Raji (cell line): ENCODE measurements around the gene CCSER1.

Experiments used
- POLR2A ChIP-seq: IDR thresholded peaks from 2 replicates; pipeline ENCODE4 v1.6.1; 2011; ENCODE audit warnings: low read depth, low read length, control low read depth; ENCODE audit not compliant: insufficient read depth

The CCSER1 gene

DNA sequence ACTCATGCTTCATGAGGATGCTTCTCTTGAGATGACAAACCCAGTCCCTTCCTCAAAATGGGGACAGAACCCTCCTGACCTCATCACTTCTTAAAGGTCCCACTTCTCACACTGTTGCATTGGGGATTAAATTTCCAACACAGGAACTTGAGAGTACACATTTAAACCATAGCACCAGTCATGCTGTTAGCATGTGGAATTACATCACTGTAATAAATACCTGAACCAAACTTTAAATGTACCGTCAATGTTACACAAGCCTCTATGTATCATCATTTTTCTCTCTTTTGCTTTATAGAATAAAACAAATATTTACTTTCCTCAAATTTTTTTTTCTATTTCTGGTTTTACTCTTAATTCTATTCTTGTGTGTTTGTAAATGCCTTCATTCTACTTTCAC, 448.2 kb downstream of the CCSER1 start:
- no peak for TF ChIP-seq POLR2A

DNA sequence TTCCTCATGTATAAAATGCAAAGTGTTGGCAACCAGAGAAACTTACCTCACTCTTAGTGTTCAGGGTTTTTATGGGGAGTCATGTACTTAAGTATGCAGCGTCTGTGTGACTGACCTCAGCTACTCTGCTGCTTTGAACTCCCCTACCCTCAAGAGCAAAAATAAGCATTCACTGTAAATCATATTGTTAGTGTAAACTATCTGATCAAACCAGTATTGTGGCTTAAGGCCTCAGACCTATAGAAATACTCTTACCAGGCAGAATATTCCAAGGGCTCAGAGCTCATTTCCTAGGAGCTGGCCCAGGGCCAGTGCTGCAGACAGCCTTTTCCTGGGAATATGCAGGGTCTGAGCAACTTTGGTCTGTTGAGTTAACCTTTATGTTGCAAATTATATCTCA, 453.1 kb downstream of the CCSER1 start:
- TF ChIP-seq POLR2A = no peak

DNA sequence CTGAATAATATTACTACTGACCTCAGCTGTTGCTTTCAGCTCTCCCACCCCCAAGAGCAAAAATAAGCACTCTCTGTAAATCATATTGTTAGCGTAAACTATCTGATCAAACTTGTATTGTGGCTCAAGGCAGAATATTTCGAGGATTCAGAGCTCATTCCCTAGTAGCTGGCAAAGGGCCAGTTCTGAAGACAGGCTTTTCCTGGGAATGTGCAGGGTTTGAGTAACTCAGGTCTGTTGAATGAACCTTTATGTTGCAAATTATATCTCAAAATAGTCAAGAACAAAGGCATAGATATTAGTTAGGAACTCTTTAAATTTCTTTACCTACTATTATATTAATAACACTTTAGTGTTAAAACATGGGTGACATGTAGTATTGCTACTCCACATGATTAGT, 454.9 kb downstream of the CCSER1 start:
- no peak for TF ChIP-seq POLR2A

- no peak for TF ChIP-seq POLR2A
These were observed 456.9 kb downstream of the CCSER1 start for GRCh38 chr4:90584051-90584450.

- TF ChIP-seq POLR2A = no peak
These were observed 458.8 kb downstream of the CCSER1 start for GRCh38 chr4:90585961-90586360.

DNA sequence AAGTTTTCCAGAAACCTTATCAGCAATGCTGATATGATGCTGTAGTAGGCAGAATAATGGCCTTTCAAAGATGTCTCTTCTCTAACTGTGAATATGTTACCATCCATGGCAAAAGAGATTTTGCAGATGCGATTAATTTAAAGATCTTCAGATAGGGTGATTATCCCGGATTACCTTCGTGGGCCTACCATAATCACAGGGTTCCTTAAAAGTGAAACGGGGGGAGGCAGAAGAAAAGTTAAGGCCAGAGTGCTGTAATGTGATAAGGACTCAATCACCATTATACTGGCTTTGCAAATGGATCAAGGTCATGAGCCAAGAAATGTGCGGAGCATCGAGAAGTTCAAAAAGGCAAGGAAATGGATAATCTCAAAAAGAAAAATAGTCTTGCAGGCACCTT, 459.6 kb downstream of the CCSER1 start:
- TF ChIP-seq POLR2A = no peak

DNA sequence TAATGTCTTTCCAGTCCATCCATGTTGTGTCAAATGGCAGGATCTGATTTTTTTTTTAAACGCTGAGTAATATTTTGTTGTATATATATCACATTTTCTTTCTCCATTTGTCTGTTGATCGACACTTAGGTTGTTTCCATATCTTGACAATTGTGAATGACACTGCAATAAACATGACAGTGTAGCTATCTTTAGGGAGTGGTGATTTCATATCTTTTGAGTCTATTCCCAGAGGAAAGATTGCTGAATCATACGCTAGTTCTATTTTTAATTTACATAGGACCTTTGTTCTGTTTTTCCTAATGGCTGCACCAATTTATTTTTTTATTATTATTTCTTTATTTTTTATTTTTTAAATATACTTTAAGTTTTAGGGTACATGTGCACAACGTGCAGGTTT, 470.7 kb downstream of the CCSER1 start:
- no peak for TF ChIP-seq POLR2A

DNA sequence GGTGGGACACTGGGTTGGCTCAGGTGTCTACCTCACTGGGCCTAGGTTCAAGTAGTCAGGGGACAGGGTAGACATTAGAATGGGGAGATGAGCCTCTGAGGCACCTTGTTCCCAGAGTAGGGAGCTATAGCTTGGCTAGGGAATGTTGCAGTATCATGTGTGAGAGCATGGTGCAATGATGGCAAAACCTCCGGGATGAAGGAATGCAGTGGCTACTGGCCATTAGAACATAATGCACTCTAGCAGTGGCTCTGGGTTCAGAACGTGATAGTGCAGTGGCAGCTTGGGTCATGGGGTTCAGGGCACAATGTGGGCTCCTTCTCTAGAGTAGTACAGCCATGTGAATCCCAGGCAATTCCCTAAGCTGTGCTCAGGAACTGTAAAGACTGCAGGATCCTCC, 471.5 kb downstream of the CCSER1 start:
- TF ChIP-seq POLR2A = no peak

- TF ChIP-seq POLR2A = no peak
These were observed 475.5 kb downstream of the CCSER1 start for GRCh38 chr4:90602726-90603125.

- TF ChIP-seq POLR2A = no peak
These were observed 476.3 kb downstream of the CCSER1 start for GRCh38 chr4:90603540-90603939.

DNA sequence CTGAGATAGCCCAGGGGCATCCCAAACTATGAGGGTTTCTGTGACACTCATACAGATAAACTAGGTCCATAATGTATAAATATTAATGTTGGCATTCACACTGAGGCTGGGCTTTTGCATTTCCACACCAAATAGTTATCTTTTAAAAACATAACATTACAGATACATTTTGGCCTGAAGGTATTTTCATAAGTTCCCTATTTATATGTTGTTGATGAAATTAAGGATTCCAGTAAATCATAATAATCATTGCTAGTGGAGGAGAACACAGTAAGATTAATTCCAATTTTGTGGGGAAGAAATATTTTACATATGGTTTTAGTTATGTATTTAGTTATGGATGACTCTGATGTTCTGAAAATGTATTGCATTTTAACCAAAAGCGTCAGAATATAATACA, 479.6 kb downstream of the CCSER1 start:
- no peak for TF ChIP-seq POLR2A

DNA sequence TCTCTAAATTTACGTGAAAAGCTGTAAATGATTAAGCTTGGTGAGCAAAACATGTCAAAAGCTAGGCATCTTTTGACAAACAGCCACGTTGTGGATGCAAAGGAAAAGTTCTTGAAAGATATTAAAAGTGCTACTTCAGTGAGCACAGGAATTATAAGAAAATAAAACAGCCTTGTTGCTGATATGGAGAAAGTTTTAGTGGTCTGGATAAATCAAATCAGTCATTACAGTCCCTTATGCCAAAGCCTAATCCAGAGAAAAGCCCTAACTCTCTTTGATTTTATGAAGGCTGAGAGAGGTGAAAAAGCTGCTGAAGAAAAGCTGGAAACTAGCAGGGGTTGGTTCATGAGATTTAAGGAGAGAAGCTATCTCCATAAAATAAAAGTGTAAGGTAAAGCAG, 487.2 kb downstream of the CCSER1 start:
- TF ChIP-seq POLR2A = no peak

DNA sequence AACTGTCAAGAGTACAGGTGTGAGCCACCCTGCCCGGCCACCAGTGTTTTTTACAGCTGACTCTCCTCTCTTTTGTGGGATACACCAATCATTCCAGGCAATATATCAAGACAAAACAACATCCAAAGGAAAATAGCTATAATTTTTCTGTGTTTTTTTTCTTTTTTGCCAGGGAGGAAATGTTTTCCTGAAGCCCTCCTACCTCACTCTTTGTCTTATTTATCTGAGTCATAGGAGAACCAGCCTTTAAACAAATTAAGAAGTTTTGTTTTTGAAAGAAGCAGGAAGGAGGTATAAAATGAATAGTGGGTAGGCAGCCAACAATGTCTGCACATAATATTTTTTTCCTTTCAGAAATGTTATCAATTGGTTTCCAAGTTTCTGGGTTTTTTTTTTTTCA, 493.9 kb downstream of the CCSER1 start:
- no peak for TF ChIP-seq POLR2A

DNA sequence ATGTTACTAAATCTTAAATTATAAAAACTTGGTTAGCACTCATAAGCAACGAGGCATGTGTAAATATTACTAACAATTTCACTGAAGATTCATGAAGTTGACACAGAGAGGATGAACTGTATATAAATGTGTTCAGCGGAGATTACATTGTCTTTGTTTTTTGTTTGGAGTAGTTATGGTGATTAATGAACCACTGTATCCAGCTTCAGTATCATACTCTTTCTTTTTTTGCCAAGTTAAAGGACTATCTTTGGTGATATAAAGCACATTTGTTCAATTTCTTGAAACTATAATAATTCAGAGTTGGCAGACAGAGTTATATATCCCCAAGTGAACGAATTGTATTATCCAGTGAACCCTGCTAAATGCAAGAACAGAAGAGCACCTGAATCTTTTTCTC, 497.6 kb downstream of the CCSER1 start:
- TF ChIP-seq POLR2A = no peak

DNA sequence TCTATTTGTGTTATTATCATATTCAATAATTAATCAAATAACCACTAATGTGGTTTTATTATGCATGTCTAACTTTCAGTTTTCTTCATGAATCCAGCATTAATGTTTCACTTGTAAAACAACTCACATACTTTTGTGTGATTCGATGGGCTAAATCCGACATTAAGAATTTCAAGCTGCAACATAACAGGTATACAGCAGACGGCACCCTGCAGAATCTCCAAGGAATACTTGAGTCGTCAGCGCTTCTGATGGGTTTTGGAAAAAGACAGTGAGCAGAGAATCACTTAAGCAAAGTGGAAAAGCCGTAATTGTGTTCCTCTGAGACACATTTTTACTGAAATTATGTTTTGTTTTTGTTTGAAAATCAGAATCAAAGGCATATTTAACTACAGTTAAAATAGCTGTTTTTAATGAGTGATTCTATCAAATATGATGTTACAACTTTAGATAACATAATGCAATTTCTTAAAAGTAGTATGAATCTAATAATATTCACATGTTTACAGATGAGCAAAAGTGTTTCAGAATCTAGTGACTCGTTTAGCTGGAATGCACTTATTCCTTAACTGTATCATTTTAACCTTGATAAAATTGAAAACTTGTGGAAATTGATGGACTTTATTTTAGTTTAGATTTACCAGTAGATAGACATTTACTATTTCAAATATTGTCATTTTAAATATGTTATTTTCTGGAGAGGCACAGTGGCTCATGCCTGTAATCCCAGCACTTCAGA, 514.8 kb downstream of the CCSER1 start:
- TF ChIP-seq POLR2A = no peak

DNA sequence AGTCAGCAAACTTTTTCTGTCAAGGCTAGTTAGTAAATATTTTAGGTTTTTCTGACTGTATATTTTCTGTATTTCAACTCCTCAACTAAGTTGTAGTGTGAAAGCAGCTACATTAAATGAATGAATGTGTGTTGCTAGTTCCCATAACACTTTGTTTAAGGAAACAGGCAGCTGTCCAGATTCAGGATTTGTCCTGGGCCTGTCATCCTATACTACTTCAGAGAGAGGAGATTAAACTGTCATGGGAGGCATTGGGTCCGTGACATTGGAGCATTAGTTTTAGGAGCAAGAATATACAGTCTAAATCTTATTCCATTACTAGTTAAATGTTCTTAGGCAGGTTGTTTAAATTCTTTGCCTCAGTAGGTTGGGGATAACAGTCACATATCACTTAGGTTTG, 516.0 kb downstream of the CCSER1 start:
- TF ChIP-seq POLR2A = no peak

DNA sequence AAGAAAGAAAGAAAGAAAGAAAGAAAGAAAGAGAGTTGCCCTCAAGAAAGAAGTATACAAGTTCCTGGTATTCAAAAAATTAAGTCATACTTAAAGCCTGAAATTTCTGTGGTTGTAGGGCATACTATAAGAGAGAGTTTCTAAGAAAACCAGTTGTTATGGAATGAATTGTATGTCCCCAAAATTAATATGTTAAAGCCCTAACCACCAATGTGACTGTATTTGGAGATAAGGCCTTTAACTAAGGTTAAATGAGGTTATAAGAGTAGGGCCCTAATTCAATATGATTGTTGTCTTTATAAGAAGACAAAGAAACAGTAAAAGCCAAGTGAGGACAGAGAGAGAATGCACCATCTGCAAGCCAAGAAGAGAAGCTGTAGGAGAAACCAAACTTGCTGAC, 521.1 kb downstream of the CCSER1 start:
- TF ChIP-seq POLR2A = no peak

GRCh38 chr4:90648791-90649190, 521.6 kb downstream of the CCSER1 start:
- TF ChIP-seq POLR2A = no peak

- no peak for TF ChIP-seq POLR2A
These were observed 533.5 kb downstream of the CCSER1 start for GRCh38 chr4:90660672-90661071.
